Hepatocyte (in vitro differentiated cells): Measurements from ENCODE around the gene VAMP8.

Experiments used
- CTCF ChIP-seq: fragments of 200-600 bp; sonication (generic); IDR thresholded peaks from 2 replicates; pipeline ENCODE4 v1.5.1; 2016; ENCODE audit warnings: antibody characterized with exemption, mild to moderate bottlenecking; ENCODE audit not compliant: poor library complexity
- EZH2phosphoT487 ChIP-seq: fragments of 200-600 bp; sonication (generic); IDR thresholded peaks from one replicate; pipeline ENCODE4 v1.6.1; 2018; ENCODE audit warnings: antibody characterized with exemption, mild to moderate bottlenecking, low read depth, moderate library complexity; ENCODE audit not compliant: unreplicated experiment, severe bottlenecking

- TF ChIP-seq CTCF (no peak), EZH2phosphoT487 (no peak)
Measured at GRCh38 chr2:85601771-85602475, 24.5 kb downstream of the VAMP8 start.
